CD4-positive, alpha-beta T cell treated with Interleukin-4 for 1 hour (primary cell): Measurements from ENCODE around the gene GPC6.

Experiments used
- DNase-seq, 2 donors: peaks; one replicate each; pipeline ENCODE4 v3.0.0-alpha.2; 2020 to 2022

The GPC6 gene

GRCh38 chr13:93621966-93622365, 395.4 kb downstream of the GPC6 start:
- no peak for DNase-seq

GRCh38 chr13:93624311-93624777, 397.7 kb downstream of the GPC6 start:
- no peak for DNase-seq

- DNase-seq: no peak
These were observed 398.9 kb downstream of the GPC6 start for GRCh38 chr13:93625536-93625935.

GRCh38 chr13:93628136-93628797, 401.7 kb downstream of the GPC6 start:
- DNase-seq: no peak

- DNase-seq: no peak
These were observed 409.0 kb downstream of the GPC6 start for GRCh38 chr13:93635616-93636032.

- no peak for DNase-seq
These were observed 411.2 kb downstream of the GPC6 start for GRCh38 chr13:93637852-93638251.

- DNase-seq: no peak
These were observed 413.8 kb downstream of the GPC6 start for GRCh38 chr13:93640452-93640851.

GRCh38 chr13:93646245-93646644, 419.6 kb downstream of the GPC6 start:
- no peak for DNase-seq

GRCh38 chr13:93649496-93649895, 422.9 kb downstream of the GPC6 start:
- no peak for DNase-seq

- no peak for DNase-seq
These were observed 427.2 kb downstream of the GPC6 start for GRCh38 chr13:93653776-93654175.

- DNase-seq: no peak
These were observed 428.5 kb downstream of the GPC6 start for GRCh38 chr13:93655154-93655553.

- no peak for DNase-seq
These were observed 433.9 kb downstream of the GPC6 start for GRCh38 chr13:93660391-93661063.

GRCh38 chr13:93670866-93671265, 444.3 kb downstream of the GPC6 start:
- no peak for DNase-seq

GRCh38 chr13:93672996-93673395, 446.4 kb downstream of the GPC6 start:
- DNase-seq: no peak

GRCh38 chr13:93673885-93674284, 447.3 kb downstream of the GPC6 start:
- DNase-seq: no peak

GRCh38 chr13:93674337-93674755, 447.7 kb downstream of the GPC6 start:
- DNase-seq: no peak

GRCh38 chr13:93680329-93680728, 453.7 kb downstream of the GPC6 start:
- no peak for DNase-seq

- no peak for DNase-seq
These were observed 459.3 kb downstream of the GPC6 start for GRCh38 chr13:93685900-93686299.

GRCh38 chr13:93686399-93686798, 459.8 kb downstream of the GPC6 start:
- no peak for DNase-seq

- DNase-seq: no peak
These were observed 460.7 kb downstream of the GPC6 start for GRCh38 chr13:93687261-93687660.

GRCh38 chr13:93689333-93689732, 462.7 kb downstream of the GPC6 start:
- DNase-seq: no peak

GRCh38 chr13:93690139-93690538, 463.5 kb downstream of the GPC6 start:
- DNase-seq: no peak

- DNase-seq: no peak
These were observed 471.5 kb downstream of the GPC6 start for GRCh38 chr13:93698016-93698613.

GRCh38 chr13:93700115-93700514, 473.5 kb downstream of the GPC6 start:
- DNase-seq: no peak
